C4-2B (cell line): ENCODE data around the gene PPARG.

Source experiments
- CTCF ChIP-seq: fragments of 450-650 bp; conservative IDR thresholded peaks from 2 replicates; pipeline ENCODE4 v1.5.1; 2017; ENCODE audit warnings: mild to moderate bottlenecking
- ZFX ChIP-seq: fragments of 450-650 bp; IDR thresholded peaks from 2 replicates; pipeline ENCODE4 v1.6.1; 2017

DNA sequence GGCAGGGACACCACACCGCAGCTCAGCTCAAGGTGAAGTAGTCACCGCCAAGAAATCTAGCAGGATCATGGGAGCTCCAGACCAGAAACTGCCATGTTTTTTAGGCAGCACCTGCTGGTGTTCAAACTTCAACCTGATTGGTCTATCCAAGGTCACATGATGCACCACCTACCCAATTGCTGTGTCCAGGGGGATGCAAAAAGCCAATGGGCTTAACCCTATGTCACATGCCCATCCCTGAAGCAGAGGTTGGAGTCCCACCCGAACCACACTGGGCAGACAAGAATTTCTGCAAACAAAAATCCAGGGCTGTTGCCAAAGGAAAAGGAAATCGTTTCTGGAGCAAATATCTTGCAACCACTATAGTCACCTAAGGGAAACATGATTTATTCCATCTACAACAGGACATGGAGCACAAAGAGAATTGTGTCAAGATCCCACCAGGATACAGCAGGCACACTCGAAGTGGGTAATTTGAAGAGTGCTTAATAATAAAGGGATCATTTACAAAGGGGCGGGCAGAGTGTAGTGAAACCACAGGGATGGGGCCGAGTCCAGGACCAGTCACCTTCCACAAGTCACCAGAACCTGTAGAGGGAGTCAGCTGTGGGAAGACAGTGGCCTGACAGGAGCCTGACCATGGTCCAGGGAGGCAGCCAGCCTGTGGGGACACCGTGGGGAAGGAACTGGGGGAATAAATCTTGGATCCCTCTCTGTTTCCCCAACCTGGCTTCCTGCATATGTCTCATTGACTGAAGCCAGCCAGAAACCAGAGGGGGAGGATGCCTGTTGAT is 161.2 kb downstream of the PPARG start:
- TF ChIP-seq CTCF (no peak), ZFX (no peak)
